ENCODE data around the gene FILIP1L.

Gene FILIP1L

DNA sequence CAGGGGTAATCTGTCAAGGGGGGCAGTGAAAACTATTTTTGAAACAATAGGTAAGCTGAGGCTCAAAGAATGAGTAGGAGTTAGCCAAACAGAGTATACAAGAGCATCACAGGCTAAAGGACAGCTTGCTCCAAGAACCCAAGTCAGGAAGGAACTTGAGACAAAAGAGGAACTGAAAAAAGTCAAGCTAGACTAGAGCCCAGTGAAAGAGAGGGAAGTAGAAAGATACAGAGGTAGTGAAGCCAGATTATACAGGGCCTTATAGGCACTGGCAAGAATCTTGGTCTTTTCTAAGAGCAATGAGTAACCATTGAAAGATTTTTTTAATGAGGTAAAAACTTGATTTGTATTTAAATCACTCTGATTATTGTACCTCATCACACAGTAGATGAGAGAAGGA, 69.9 kb downstream of the FILIP1L start:
- TF ChIP-seq CTCF (conservative IDR thresholded peaks at IDR 0.05; ENCODE audit: low read length) (no peak), EZH2phosphoT487 (IDR thresholded peaks at IDR 0.05; ENCODE audit: borderline replicate concordance) (no peak)
- H3K4me3 ChIP-seq (ENCODE audit: low read length, poor library complexity, severe bottlenecking), result no peak overlapping the region
- H3K4me2 ChIP-seq (ENCODE audit: low read depth, low read length, poor library complexity, severe bottlenecking), result no peak overlapping the region
- no peaks in the 10 kb centered on the region for H3K36me3 ChIP-seq (ENCODE audit: insufficient read depth, low read length)
- no peaks in the 10 kb centered on the region for H3K9me3 ChIP-seq (ENCODE audit: insufficient read depth, low read depth, low read length)
- no peak overlapping the region for H3K9ac ChIP-seq (ENCODE audit: low read depth, low read length, poor library complexity, severe bottlenecking)
- H3K79me2 ChIP-seq (ENCODE audit: insufficient read depth, low read length), result no peaks in the 10 kb centered on the region
- H3F3A ChIP-seq (ENCODE audit: low read depth), result no peaks in the 10 kb centered on the region
- H3K9me2 ChIP-seq (replicated peaks; ENCODE audit: low read depth, low read length), result no peaks in the 10 kb centered on the region
- H3K27me3 ChIP-seq (ENCODE audit: insufficient read depth, low read length, poor library complexity, severe bottlenecking), result no peaks in the 10 kb centered on the region
- no peak overlapping the region for H2AFZ ChIP-seq (ENCODE audit: low read length)
- H4K20me1 ChIP-seq (ENCODE audit: insufficient read depth, low read length, poor library complexity, severe bottlenecking), result no peaks in the 10 kb centered on the region
- H3K4me1 ChIP-seq (ENCODE audit: insufficient read depth, low read length, poor library complexity, severe bottlenecking), result peaks cover 12% of the 10 kb centered on the region

GRCh38 chr3:100043271-100043670, 71.0 kb downstream of the FILIP1L start:
- H3K9ac ChIP-seq (ENCODE audit: low read depth, low read length, poor library complexity, severe bottlenecking), result no peak overlapping the region

GRCh38 chr3:100042166-100042981, 71.9 kb downstream of the FILIP1L start:
- no peak for TF ChIP-seq CTCF (conservative IDR thresholded peaks at IDR 0.05; ENCODE audit: low read length)
- H2AFZ ChIP-seq (ENCODE audit: low read length), result no peak overlapping the region
- no peak overlapping the region for H3K4me3 ChIP-seq (ENCODE audit: low read length, poor library complexity, severe bottlenecking)
- no peaks in the 10 kb centered on the region for H3K9me3 ChIP-seq (ENCODE audit: insufficient read depth, low read depth, low read length)
- H3K79me2 ChIP-seq (ENCODE audit: insufficient read depth, low read length), result no peaks in the 10 kb centered on the region
- peaks cover 3% of the 10 kb centered on the region for H3K4me1 ChIP-seq (ENCODE audit: insufficient read depth, low read length, poor library complexity, severe bottlenecking)
- H3K27me3 ChIP-seq (ENCODE audit: insufficient read depth, low read length, poor library complexity, severe bottlenecking), result no peaks in the 10 kb centered on the region
- no peaks in the 10 kb centered on the region for H3F3A ChIP-seq (ENCODE audit: low read depth)
- no peaks in the 10 kb centered on the region for H3K36me3 ChIP-seq (ENCODE audit: insufficient read depth, low read length)
- no peak overlapping the region for H3K9ac ChIP-seq (ENCODE audit: low read depth, low read length, poor library complexity, severe bottlenecking)
- H4K20me1 ChIP-seq (ENCODE audit: insufficient read depth, low read length, poor library complexity, severe bottlenecking), result no peaks in the 10 kb centered on the region
- no peaks in the 10 kb centered on the region for H3K9me2 ChIP-seq (replicated peaks; ENCODE audit: low read depth, low read length)
- H3K4me2 ChIP-seq (ENCODE audit: low read depth, low read length, poor library complexity, severe bottlenecking), result no peak overlapping the region

More at GRCh38 chr3:100043271-100043670, 71.0 kb downstream of the FILIP1L start:
- Histone ChIP-seq H3K36me3 (ENCODE audit: insufficient read depth, low read length) (no peaks in the 10 kb centered on the region), H3K4me3 (ENCODE audit: low read length, poor library complexity, severe bottlenecking) (no peak overlapping the region), H3K4me1 (ENCODE audit: insufficient read depth, low read length, poor library complexity, severe bottlenecking) (peaks cover 12% of the 10 kb centered on the region), H3K27me3 (ENCODE audit: insufficient read depth, low read length, poor library complexity, severe bottlenecking) (no peaks in the 10 kb centered on the region), H3F3A (ENCODE audit: low read depth) (no peaks in the 10 kb centered on the region), H3K9me3 (ENCODE audit: insufficient read depth, low read depth, low read length) (no peaks in the 10 kb centered on the region), H3K9me2 (replicated peaks; ENCODE audit: low read depth, low read length) (no peaks in the 10 kb centered on the region), H3K79me2 (ENCODE audit: insufficient read depth, low read length) (no peaks in the 10 kb centered on the region), H2AFZ (ENCODE audit: low read length) (no peak overlapping the region), H3K4me2 (ENCODE audit: low read depth, low read length, poor library complexity, severe bottlenecking) (no peak overlapping the region), H4K20me1 (ENCODE audit: insufficient read depth, low read length, poor library complexity, severe bottlenecking) (no peaks in the 10 kb centered on the region)
- TF ChIP-seq EZH2phosphoT487 (IDR thresholded peaks at IDR 0.05; ENCODE audit: borderline replicate concordance), result no peak
- no peak for TF ChIP-seq CTCF (conservative IDR thresholded peaks at IDR 0.05; ENCODE audit: low read length)

Measured in Loucy (cell line).